WTC11 (cell line): Measurements from ENCODE around the gene PPP1R36. TPM values are rescaled to one million over a fixed set of nuclear protein-coding genes. Genes with fewer than 3 reads are reported as not detected.

ENCODE experiments used
- ATAC-seq: fragments of 200-7000 bp; cut with Tn5 transposase; 2 replicates; pipeline ENCODE4 v1.10.0; 2021; ENCODE audit warnings: mild to moderate bottlenecking, moderate library complexity
- CTCF ChIA-PET: fragments of 300-600 bp; sonication (Branson Sonifier 250); formaldehyde crosslinking; loops from one replicate; lab custom pipeline; 2021; ENCODE audit warnings: antibody characterized with exemption; lab: Charles Lee
- POLR2A ChIA-PET: fragments of 350-600 bp; sonication (Branson Sonifier 250); formaldehyde crosslinking; loops from one replicate; lab custom pipeline; 2021; ENCODE audit warnings: antibody characterized with exemption; lab: Charles Lee
- DNase-seq: peaks from one replicate; pipeline ENCODE4 v3.0.0; 2021; ENCODE audit warnings: low spot score
- H3K27ac Mint-ChIP-seq: 2 replicates; pipeline ENCODE4 v1.8.0; 2021; ENCODE audit warnings: mixed read lengths
- H3K27me3 Mint-ChIP-seq: 2 replicates; pipeline ENCODE4 v1.8.0; 2021; ENCODE audit warnings: low read depth, mild to moderate bottlenecking, moderate library complexity, mixed read lengths
- H3K36me3 Mint-ChIP-seq: 2 replicates; pipeline ENCODE4 v1.8.0; 2021; ENCODE audit warnings: mixed read lengths
- H3K4me1 Mint-ChIP-seq: 2 replicates; pipeline ENCODE4 v1.8.0; 2022; ENCODE audit warnings: mixed read lengths
- H3K4me3 Mint-ChIP-seq: 2 replicates; pipeline ENCODE4 v1.8.0; 2021; ENCODE audit warnings: mild to moderate bottlenecking, moderate library complexity, mixed read lengths
- H3K9me3 Mint-ChIP-seq: 2 replicates; pipeline ENCODE4 v1.8.0; 2021; ENCODE audit warnings: mixed read lengths
- AFF4 ChIP-seq: sonication (generic); formaldehyde crosslinking; IDR thresholded peaks from 2 replicates; pipeline ENCODE4 v1.8.1; 2023; ENCODE audit warnings: mild to moderate bottlenecking, missing genetic modification reagents, borderline replicate concordance
- AR ChIP-seq: fragments of 250-450 bp; sonication (Bioruptor Pico); IDR thresholded peaks from 2 replicates; pipeline ENCODE4 v1.9.0; 2021; ENCODE audit warnings: mild to moderate bottlenecking
- FOXK1 ChIP-seq: sonication (generic); formaldehyde crosslinking; IDR thresholded peaks from 2 replicates; pipeline ENCODE4 v1.8.0; 2022; ENCODE audit warnings: mild to moderate bottlenecking, moderate library complexity, missing genetic modification reagents
- HMGXB4 ChIP-seq: sonication (generic); formaldehyde crosslinking; IDR thresholded peaks from 2 replicates; pipeline ENCODE4 v1.8.1; 2023; ENCODE audit warnings: mild to moderate bottlenecking, moderate library complexity, missing genetic modification reagents
- IRF2 ChIP-seq: sonication (generic); formaldehyde crosslinking; IDR thresholded peaks from 2 replicates; pipeline ENCODE4 v1.8.0; 2022; ENCODE audit warnings: low read depth, missing genetic modification reagents, borderline replicate concordance
- KAT7 ChIP-seq: sonication (generic); formaldehyde crosslinking; IDR thresholded peaks from 2 replicates; pipeline ENCODE4 v1.8.1; 2023; ENCODE audit warnings: missing genetic modification reagents, mild to moderate bottlenecking, borderline replicate concordance
- MAX ChIP-seq: sonication (generic); formaldehyde crosslinking; IDR thresholded peaks from 2 replicates; pipeline ENCODE4 v1.8.0; 2022; ENCODE audit warnings: mild to moderate bottlenecking, missing genetic modification reagents
- SOX15 ChIP-seq: fragments of 250-450 bp; sonication (Bioruptor Pico); IDR thresholded peaks from 2 replicates; pipeline ENCODE4 v1.9.0; 2021; ENCODE audit warnings: mild to moderate bottlenecking
- TEAD1 ChIP-seq: sonication (generic); formaldehyde crosslinking; IDR thresholded peaks from 2 replicates; pipeline ENCODE4 v1.8.0; 2022; ENCODE audit warnings: mild to moderate bottlenecking, missing genetic modification reagents
- USF1 ChIP-seq: sonication (generic); formaldehyde crosslinking; IDR thresholded peaks from 2 replicates; pipeline ENCODE4 v1.8.0; 2022; ENCODE audit warnings: mild to moderate bottlenecking, missing genetic modification reagents
- ZNF138 ChIP-seq: sonication (generic); formaldehyde crosslinking; conservative IDR thresholded peaks from 2 replicates; pipeline ENCODE4 v1.8.1; 2022; ENCODE audit warnings: mild to moderate bottlenecking, moderate library complexity, missing genetic modification reagents
- ZNF423 ChIP-seq: fragments of 250-450 bp; sonication (Bioruptor Pico); IDR thresholded peaks from 2 replicates; pipeline ENCODE4 v2.1.2; 2022; ENCODE audit warnings: mild to moderate bottlenecking, moderate library complexity
- ZSCAN18 ChIP-seq: fragments of 250-450 bp; sonication (Bioruptor Pico); IDR thresholded peaks from 2 replicates; pipeline ENCODE4 v2.1.2; 2022; ENCODE audit warnings: mild to moderate bottlenecking, moderate library complexity
- total RNA-seq: library from RNA; stranded (reverse); gene quantifications from 3 replicates; pipeline ENCODE4 v1.2.3, GENCODE V29; 2021

PPP1R36 gene
- total RNA-seq, 1 experiment from 2014 or later = 0.70 TPM

- H3K27ac Mint-ChIP-seq = no peak overlapping the region
- ChIA-PET CTCF (no interaction called here), POLR2A (no interaction called here)
- H3K4me3 Mint-ChIP-seq = no peak overlapping the region
- ATAC-seq = no peak
- no peak for DNase-seq
- peaks cover 3% of the 10 kb centered on the region; the same call in 1 of the 2 replicates for H3K4me1 Mint-ChIP-seq
- no peaks in the 10 kb centered on the region for H3K36me3 Mint-ChIP-seq
- no peaks in the 10 kb centered on the region for H3K9me3 Mint-ChIP-seq
- H3K27me3 Mint-ChIP-seq = no peaks in the 10 kb centered on the region
- no peak for TF ChIP-seq FOXK1 (CRISPR knock-in tag)
- no peak for TF ChIP-seq SOX15
- TF ChIP-seq MAX (CRISPR knock-in tag) = no peak
- no peak for TF ChIP-seq AFF4 (CRISPR knock-in tag)
- no peak for TF ChIP-seq TEAD1 (CRISPR knock-in tag)
- TF ChIP-seq AR (CRISPR knock-in tag) = no peak
- TF ChIP-seq, all 79 proteins: peak for 0
Measured at GRCh38 chr14:64604881-64605280, 55.1 kb downstream of the PPP1R36 start.

GRCh38 chr14:64605926-64606685 is 56.3 kb downstream of the PPP1R36 start:
- H3K27ac Mint-ChIP-seq = no peak overlapping the region
- POLR2A ChIA-PET = interaction anchor here (0.5 kb wide), 1 partner anchor 66 kb away, joined by 6 read pairs; the partner anchor contains the start of gene HSPA2
- ATAC-seq = no peak
- no peak overlapping the region for H3K4me3 Mint-ChIP-seq
- no peaks in the 10 kb centered on the region for H3K9me3 Mint-ChIP-seq
- peaks cover 3% of the 10 kb centered on the region; the same call in 1 of the 2 replicates for H3K4me1 Mint-ChIP-seq
- no peaks in the 10 kb centered on the region for H3K36me3 Mint-ChIP-seq
- CTCF ChIA-PET = interaction anchor here (1.4 kb wide), 1 partner anchor 33 kb away, joined by 3 read pairs; no protein-coding TSS in a partner anchor
- DNase-seq = no peak
- TF ChIP-seq ZNF138 (CRISPR knock-in tag) = no peak
- no peak for TF ChIP-seq USF1
- no peak for TF ChIP-seq IRF2
- no peak for TF ChIP-seq HMGXB4 (CRISPR knock-in tag)
- TF ChIP-seq KAT7 (CRISPR knock-in tag) = no peak
- TF ChIP-seq ZNF423 (CRISPR knock-in tag) = no peak
- no peak for TF ChIP-seq ZSCAN18 (CRISPR knock-in tag)
- no peaks in the 10 kb centered on the region for H3K27me3 Mint-ChIP-seq
